Right lobe of liver (tissue), 6 donors: Measurements from ENCODE around the gene CHD2. TPM values are rescaled to one million over a fixed set of nuclear protein-coding genes. Genes with fewer than 3 reads are reported as not detected.
"Not testable (repeated sequence)": the region's sequence is repeated elsewhere in the genome, so short reads cannot be mapped to it uniquely, and the experiment has no call there.

ENCODE experiments used
- ATAC-seq, 4 donors: fragments of 200-7000 bp; cut with Tn5 transposase; one replicate each; pipeline ENCODE4 v1.9.1; 2020; ENCODE audit warnings: mild to moderate bottlenecking in 4 of 4, moderate library complexity in 4 of 4
- DNase-seq, 3 donors: peaks; one replicate each; pipeline ENCODE4 v3.0.0-alpha.2; 2020
- H3K27ac ChIP-seq, 3 donors: fragments of 200-600 bp; one replicate each; pipeline ENCODE4 v1.8.0; 2022
- H3K27me3 ChIP-seq, 2 donors: fragments of 200-600 bp; one replicate each; pipeline ENCODE4 v1.8.0; 2022
- H3K36me3 ChIP-seq, 4 donors: fragments of 200-600 bp; sonication (generic) in 1 of 4; one replicate each; pipeline versions ENCODE4 v1.5.1 to v1.8.0; 2017 to 2022; ENCODE audit warnings: control low read depth in 1 of 4
- H3K4me1 ChIP-seq, 4 donors: fragments of 200-600 bp; sonication (generic) in 1 of 4; one replicate each; pipeline versions ENCODE4 v1.5.1 to v1.8.0; 2017 to 2022; ENCODE audit warnings: control low read depth in 1 of 4
- H3K4me3 ChIP-seq, 3 donors: fragments of 200-600 bp; one replicate each; pipeline ENCODE4 v1.8.0; 2022
- H3K9me3 ChIP-seq, 4 donors: fragments of 200-600 bp; sonication (generic) in 1 of 4; one replicate each; pipeline versions ENCODE4 v1.5.1 to v1.8.0; 2017 to 2022; ENCODE audit warnings: control low read depth in 1 of 4
- POLR2A ChIP-seq: fragments of 450-650 bp; IDR thresholded peaks from one replicate; pipeline ENCODE4 v1.6.1; 2017; ENCODE audit warnings: antibody characterized with exemption, mild to moderate bottlenecking
- WGBS: methylation state at CpG from one replicate; pipeline ENCODE4 v1.1.6; 2018; ENCODE audit warnings: low coverage, low lambda C conversion rate; ENCODE audit not compliant: insufficient coverage; ENCODE audit errors: missing lambda C conversion rate; 5-methylcytosine and 5-hydroxymethylcytosine counted together
- intact Hi-C, 2 donors: fragments of 100-400 bp; cut with DNase I; formaldehyde crosslinking; loops; one replicate each; pipeline versions ENCODE4 v1.11.2 to v1.14.1; 2022
- total RNA-seq, 6 experiments: library from RNA; depleted of rRNA in 2 of 6; stranded (reverse); fragments of >200 nt in 2 of 6; fragmentation: NEBNext Ultra II Directional in 3 of 6; extraction: Animal tissue kit (Norgen Biotek cat#: 25700) in 3 of 6; gene quantifications; one replicate each; pipeline versions ENCODE4 v1.1.0 to v1.2.4, GENCODE V29; 2016 to 2023
- TF ChIP-seq, protein P1 (sequence below), 4 donors: fragments of 200-600 bp in 3 of 4; fragments of 450-650 bp in 1 of 4; IDR thresholded peaks; one replicate each; pipeline versions ENCODE4 v1.5.1 to v1.8.0; 2016 to 2022; ENCODE audit warnings: antibody characterized with exemption in 4 of 4, mild to moderate bottlenecking in 2 of 4
- donor health status: DM: no; HTN: yes; CAD: no.
- donor health status: DM: no; HTN: no; CAD: no.
- donor health status: DM: no; HTN: no; CAD: no.
- donor health status: DM: no; HTN: yes; CAD: no.
- donor health status: DM: no; HTN: yes; CAD: no.

The CHD2 gene
- total RNA-seq, 6 experiments from 2014 or later: 41.4 to 65.0 (median 56.6) TPM

DNA sequence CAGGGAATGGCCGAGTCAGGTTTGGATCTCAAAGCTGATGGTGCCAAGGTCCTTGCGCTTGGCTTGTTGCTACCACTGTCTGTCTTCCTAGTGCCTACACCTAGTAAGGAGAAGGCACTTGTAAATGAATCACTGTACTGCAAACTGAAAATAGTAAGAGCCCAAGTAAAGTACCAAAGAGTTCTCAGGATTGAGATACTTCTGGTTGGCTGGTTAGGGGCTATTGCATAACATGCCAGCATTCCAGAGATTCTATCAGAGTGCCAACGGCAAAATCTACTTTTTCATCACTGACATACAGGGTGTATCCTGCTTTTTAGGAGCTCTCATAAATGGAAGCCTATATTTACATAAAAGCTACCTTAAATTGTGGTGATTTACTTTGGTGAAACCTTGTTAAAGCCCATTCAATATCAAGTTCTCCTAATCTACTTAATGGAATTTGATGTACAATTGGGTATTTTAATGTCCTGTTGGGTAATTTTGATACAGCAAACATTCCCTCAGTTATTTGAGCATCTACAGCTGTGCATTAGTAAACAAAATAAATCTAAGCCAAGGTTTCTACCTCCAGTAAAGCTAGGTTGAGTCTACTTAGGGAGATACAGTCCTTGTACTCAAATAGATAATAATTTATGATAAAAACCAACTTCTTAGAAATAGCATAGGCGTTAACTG lies 30.7 kb upstream of the CHD2 start:
- intact Hi-C loops: no loop called here
- H3K4me3 ChIP-seq: no peak overlapping the region
- H3K27me3 ChIP-seq: no peaks in the 10 kb centered on the region
- no peaks in the 10 kb centered on the region for H3K4me1 ChIP-seq
- DNase-seq (no peak), ATAC-seq (peak; percentile 44 to 72 (median 58))
- no peak overlapping the region for H3K27ac ChIP-seq
- WGBS: 75% methylated on average over 4 of the region's 4 CpGs
- TF ChIP-seq, protein P1, sequence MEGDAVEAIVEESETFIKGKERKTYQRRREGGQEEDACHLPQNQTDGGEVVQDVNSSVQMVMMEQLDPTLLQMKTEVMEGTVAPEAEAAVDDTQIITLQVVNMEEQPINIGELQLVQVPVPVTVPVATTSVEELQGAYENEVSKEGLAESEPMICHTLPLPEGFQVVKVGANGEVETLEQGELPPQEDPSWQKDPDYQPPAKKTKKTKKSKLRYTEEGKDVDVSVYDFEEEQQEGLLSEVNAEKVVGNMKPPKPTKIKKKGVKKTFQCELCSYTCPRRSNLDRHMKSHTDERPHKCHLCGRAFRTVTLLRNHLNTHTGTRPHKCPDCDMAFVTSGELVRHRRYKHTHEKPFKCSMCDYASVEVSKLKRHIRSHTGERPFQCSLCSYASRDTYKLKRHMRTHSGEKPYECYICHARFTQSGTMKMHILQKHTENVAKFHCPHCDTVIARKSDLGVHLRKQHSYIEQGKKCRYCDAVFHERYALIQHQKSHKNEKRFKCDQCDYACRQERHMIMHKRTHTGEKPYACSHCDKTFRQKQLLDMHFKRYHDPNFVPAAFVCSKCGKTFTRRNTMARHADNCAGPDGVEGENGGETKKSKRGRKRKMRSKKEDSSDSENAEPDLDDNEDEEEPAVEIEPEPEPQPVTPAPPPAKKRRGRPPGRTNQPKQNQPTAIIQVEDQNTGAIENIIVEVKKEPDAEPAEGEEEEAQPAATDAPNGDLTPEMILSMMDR (IDR thresholded peaks at IDR 0.05): no peak
- no peak for TF ChIP-seq POLR2A
- H3K9me3 ChIP-seq: no peaks in the 10 kb centered on the region
- H3K36me3 ChIP-seq: no peaks in the 10 kb centered on the region

DNA sequence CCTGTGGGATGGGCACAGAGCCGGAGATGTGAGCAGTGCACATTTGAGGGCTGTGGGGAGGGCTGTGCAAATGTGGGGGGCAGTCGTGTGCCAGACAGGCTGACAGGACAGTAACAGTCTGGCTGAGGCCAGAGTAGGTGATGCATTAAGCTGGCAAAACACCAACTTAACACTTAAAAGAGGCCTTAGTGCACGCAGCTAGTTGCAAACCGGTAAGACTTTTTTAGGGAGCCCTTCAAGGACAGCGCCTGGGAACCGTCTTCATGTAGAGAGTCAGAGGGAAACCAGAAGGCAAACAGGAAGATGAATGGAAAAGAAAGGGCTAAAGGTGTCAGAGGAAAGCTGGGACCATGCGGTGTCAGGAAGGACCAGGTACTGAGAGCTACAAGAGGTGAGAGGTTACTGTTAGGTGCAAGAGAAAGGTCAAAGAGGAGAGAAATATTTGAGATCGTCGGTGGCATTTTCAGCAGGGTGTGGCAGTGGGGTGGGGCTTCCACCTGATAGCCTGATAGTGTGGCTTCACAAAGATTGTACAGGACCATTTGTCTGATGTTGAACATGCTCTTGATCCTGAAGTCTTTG lies 30.0 kb upstream of the CHD2 start:
- 60% methylated on average over 7 of the region's 9 CpGs for WGBS
- no peaks in the 10 kb centered on the region for H3K9me3 ChIP-seq
- H3K4me1 ChIP-seq: no peaks in the 10 kb centered on the region
- TF ChIP-seq, protein P1 (IDR thresholded peaks at IDR 0.05): no peak
- TF ChIP-seq POLR2A: no peak
- ATAC-seq (no peak), DNase-seq (no peak)
- H3K4me3 ChIP-seq: no peak overlapping the region
- H3K27ac ChIP-seq: no peak overlapping the region
- intact Hi-C loops: no loop called here
- no peaks in the 10 kb centered on the region for H3K36me3 ChIP-seq
- no peaks in the 10 kb centered on the region for H3K27me3 ChIP-seq

DNA sequence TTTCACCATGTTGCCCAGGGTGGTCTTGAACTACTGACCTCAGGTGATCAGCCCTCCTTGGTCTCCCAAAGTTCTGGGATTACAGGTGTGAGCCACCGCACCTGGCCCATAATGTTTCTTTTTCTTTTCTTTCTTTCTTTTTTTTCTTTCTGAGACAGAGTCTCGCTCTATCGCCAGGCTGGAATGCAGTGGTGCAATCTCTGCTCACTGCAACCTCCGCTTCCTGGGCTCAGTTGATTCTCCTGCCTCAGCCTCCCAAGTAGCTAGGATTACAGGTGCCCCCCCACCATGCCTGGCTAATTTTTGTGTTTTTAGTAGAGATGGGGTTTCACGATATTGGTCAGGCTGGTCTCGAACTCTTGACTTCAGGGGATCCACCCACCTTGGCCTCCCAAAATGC lies 27.2 kb upstream of the CHD2 start:
- H3K4me1 ChIP-seq, ATAC-seq, H3K36me3 ChIP-seq, DNase-seq, intact Hi-C loops, H3K27ac ChIP-seq, H3K9me3 ChIP-seq, H3K4me3 ChIP-seq, H3K27me3 ChIP-seq: not testable (repeated sequence)
- 100% methylated on average over 4 of the region's 6 CpGs for WGBS

DNA sequence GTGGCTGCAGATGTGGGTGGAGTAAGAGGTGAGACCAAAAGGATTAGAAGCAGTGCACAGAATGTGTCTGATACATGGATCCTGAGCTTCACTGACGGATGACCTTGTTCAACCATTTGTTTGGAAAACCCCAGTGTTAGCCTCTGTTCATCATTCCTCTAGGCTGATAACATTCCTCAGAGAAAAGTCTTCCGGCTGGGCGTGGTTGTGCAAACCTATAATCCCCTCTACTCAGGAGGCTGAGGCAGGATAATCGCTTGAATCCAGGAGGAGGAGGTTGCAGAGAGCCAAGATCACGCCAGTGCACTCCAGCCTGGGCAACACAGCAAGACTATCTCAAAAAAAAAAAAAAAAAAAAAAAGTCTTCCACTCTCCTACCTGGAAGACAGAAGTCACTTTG lies 23.1 kb upstream of the CHD2 start:
- Histone ChIP-seq H3K27me3 (no peaks in the 10 kb centered on the region), H3K4me1 (peaks cover 0 to 7% (median 0%) of the 10 kb centered on the region in 4 donors), H3K27ac (no peak overlapping the region), H3K36me3 (no peaks in the 10 kb centered on the region), H3K4me3 (no peak overlapping the region), H3K9me3 (no peaks in the 10 kb centered on the region)
- DNase-seq (no peak), ATAC-seq (no peak)
- TF ChIP-seq, protein P1 (IDR thresholded peaks at IDR 0.05): no peak
- TF ChIP-seq POLR2A: no peak
- intact Hi-C loops: no loop called here
- WGBS: 60% methylated on average over 1 of the region's 5 CpGs

DNA sequence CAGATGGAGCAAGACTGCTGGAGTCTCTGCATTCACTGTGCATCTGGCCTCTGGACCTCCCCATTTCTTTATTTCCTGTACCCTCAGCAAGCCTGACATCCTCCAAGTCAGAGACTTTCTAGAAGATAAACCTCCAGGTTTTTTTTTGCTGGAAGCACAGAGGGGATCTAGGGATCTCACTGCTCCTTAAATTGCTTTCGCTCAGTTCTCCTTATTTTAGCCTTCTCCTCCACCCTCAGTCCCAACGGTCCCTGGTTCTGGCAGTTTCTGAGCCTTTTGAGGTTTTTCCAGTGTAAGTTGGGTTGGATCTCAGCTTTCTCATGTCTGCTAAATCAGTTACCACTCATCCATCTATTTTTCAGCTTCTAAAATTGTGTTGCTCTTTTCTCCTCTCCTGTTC lies 22.7 kb upstream of the CHD2 start:
- Histone ChIP-seq H3K4me1 (peaks cover 0 to 7% (median 0%) of the 10 kb centered on the region in 4 donors), H3K9me3 (no peaks in the 10 kb centered on the region), H3K36me3 (no peaks in the 10 kb centered on the region), H3K27ac (no peak overlapping the region), H3K4me3 (no peak overlapping the region), H3K27me3 (no peaks in the 10 kb centered on the region)
- TF ChIP-seq, protein P1 (IDR thresholded peaks at IDR 0.05): no peak
- TF ChIP-seq POLR2A: no peak
- 40% methylated on average over 1 of the region's 2 CpGs for WGBS
- intact Hi-C loops: no loop called here
- DNase-seq (no peak), ATAC-seq (no peak)
